H1 (cell line): ENCODE data around the gene RBM15.

ENCODE experiments used
- EP300 ChIP-seq, 2 experiments: IDR thresholded peaks; 1 replicate in 1 of 2; 2 replicates in 1 of 2; pipeline ENCODE4 v1.6.1; 2011 to 2012; ENCODE audit warnings: low read depth in 2 of 2, low read length in 2 of 2, mild to moderate bottlenecking in 2 of 2, borderline replicate concordance in 1 of 2, inconsistent platforms in 1 of 2, moderate library complexity in 1 of 2
- GTF2F1 ChIP-seq: IDR thresholded peaks from 2 replicates; pipeline ENCODE4 v1.6.1; 2012; ENCODE audit warnings: low read depth, low read length, improper control_type of control experiment, borderline replicate concordance
- POLR2A ChIP-seq, 2 experiments: IDR thresholded peaks; 1 replicate in 1 of 2; 2 replicates in 1 of 2; pipeline ENCODE4 v1.6.1; 2011; ENCODE audit warnings: low read depth in 2 of 2, low read length in 2 of 2, mild to moderate bottlenecking in 2 of 2; ENCODE audit errors: control extremely low read depth in 1 of 2
- POLR2AphosphoS5 ChIP-seq: IDR thresholded peaks from 2 replicates; pipeline ENCODE4 v1.6.1; 2011; ENCODE audit warnings: low read depth, low read length
- TF ChIP-seq, protein P1 (sequence below), 3 experiments: IDR thresholded peaks; 1 replicate in 2 of 3; 2 replicates in 1 of 3; pipeline versions ENCODE4 v1.5.1 to v1.6.1; 2011; ENCODE audit warnings: low read length in 3 of 3, mild to moderate bottlenecking in 3 of 3, inconsistent platforms in 2 of 3, low read depth in 1 of 3, moderate library complexity in 1 of 3; ENCODE audit not compliant: insufficient read depth in 1 of 3; ENCODE audit errors: control extremely low read depth in 1 of 3

DNA sequence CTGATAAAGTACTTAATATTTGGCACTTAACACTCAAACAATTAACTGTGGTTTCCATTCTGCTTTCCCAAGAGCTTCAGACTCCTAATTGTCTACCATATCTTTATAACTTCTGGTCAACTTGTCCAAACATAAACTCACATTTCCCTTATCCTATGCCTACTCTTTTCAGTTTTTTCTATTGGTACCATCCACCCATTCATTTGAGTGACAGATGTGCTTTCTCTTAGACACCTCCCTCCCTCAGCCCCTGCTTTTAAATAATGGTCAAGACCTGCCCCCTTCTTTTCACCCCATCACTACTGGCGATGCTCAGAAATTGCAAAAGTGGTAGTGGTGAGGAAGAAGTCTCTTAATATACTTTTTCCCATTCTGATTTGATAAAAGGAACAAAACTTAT lies 46.2 kb downstream of the RBM15 start:
- TF ChIP-seq GTF2F1, result no peak
- no peak for TF ChIP-seq POLR2AphosphoS5
- TF ChIP-seq POLR2A (IDR thresholded peaks at IDR 0.05; ENCODE audit: control extremely low read depth in 1 of 2, low read depth in 2 of 2, low read length in 2 of 2), result no peak
- TF ChIP-seq, protein P1, sequence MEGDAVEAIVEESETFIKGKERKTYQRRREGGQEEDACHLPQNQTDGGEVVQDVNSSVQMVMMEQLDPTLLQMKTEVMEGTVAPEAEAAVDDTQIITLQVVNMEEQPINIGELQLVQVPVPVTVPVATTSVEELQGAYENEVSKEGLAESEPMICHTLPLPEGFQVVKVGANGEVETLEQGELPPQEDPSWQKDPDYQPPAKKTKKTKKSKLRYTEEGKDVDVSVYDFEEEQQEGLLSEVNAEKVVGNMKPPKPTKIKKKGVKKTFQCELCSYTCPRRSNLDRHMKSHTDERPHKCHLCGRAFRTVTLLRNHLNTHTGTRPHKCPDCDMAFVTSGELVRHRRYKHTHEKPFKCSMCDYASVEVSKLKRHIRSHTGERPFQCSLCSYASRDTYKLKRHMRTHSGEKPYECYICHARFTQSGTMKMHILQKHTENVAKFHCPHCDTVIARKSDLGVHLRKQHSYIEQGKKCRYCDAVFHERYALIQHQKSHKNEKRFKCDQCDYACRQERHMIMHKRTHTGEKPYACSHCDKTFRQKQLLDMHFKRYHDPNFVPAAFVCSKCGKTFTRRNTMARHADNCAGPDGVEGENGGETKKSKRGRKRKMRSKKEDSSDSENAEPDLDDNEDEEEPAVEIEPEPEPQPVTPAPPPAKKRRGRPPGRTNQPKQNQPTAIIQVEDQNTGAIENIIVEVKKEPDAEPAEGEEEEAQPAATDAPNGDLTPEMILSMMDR (IDR thresholded peaks at IDR 0.05; ENCODE audit: control extremely low read depth in 1 of 3, insufficient read depth in 1 of 3, low read depth in 1 of 3, low read length in 3 of 3), result no peak
- no peak for TF ChIP-seq EP300 (IDR thresholded peaks at IDR 0.05; ENCODE audit: borderline replicate concordance in 1 of 2, low read depth in 2 of 2, low read length in 2 of 2)
